CD4-positive, alpha-beta T cell treated with Interleukin-6 at 100 ng/mL for 8 hours (primary cell): ENCODE results near the gene BORA.
"Not testable (repeated sequence)": the region's sequence is repeated elsewhere in the genome, so short reads cannot be mapped to it uniquely, and the experiment has no call there.

Experiments used
- DNase-seq: peaks from one replicate; pipeline ENCODE4 v3.0.0-alpha.2; 2020; ENCODE audit warnings: mixed read lengths, low spot score

The BORA gene

DNA sequence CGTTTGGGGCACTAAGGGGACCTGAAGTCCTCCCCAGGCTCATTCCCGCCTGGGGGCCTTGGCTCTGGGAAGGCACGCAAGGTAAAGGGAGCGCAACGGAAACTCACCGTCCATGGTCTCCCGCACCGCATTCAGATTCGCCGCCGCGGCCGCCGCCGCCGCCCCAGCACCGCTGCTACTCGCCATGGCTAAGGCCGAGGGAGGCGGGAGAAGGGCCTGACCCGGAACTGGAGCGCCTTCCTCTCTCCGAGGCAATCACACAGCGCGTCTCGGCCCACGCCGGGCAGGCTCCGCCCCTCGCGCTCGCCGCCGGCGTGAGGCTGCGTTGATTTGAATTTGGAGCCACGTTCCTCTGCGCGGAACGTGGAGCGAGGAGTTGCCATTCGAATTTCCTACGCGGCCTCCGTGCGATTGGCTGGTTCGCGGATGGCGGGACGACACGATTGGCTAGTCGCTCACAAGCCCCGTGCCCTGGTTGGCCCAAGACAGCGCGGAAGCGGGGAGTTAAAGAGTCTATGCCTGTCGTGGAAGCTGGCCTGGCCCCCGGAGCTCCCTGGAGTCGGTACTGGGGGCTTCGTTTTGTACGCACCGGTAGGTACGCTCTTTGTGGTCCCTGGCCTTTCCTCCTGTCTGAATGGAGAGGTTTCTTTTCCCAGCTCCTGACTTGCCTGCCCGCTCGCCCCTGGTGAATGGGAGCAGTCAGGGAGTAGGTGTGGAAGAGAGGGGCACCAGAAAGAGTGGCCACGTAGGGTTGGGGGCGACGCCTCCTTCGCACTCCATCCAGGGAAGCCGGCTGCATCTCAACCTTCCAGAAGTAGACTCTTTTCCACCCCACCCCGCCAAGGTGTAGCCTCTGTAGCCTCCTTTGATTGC is at the start of gene BORA, which contains the start of gene MZT1:
Gene BORA, plus strand, starts transcription at position 507 of the 873 bp plus-strand sequence. CDS start 1,018 bp downstream, outside the sequence.
Gene MZT1, minus strand, starts transcription at position 213 of the 873 bp plus-strand sequence. Its CDS starts 27 bp downstream, at position 186.
- peak; percentile 94 for DNase-seq

DNA sequence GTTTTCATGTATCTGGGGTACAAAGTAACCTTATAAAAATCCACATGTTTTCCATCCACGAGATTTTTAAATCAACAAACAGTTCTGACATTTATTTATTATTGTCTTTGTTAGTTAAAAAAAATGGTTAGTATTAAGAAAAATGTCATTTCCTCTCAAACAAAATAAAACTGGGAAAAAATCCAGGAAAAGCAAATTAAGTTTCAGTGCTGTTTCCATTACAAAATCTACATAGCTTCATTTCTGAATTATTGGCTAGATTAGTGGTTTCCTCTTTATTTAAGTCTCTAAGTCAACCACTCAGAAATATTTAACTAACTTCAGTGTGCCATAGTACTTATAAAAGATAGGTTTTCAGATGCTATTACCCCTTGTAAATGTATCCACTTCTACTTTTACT is 49.4 kb upstream of the BORA start:
- no peak for DNase-seq

DNA sequence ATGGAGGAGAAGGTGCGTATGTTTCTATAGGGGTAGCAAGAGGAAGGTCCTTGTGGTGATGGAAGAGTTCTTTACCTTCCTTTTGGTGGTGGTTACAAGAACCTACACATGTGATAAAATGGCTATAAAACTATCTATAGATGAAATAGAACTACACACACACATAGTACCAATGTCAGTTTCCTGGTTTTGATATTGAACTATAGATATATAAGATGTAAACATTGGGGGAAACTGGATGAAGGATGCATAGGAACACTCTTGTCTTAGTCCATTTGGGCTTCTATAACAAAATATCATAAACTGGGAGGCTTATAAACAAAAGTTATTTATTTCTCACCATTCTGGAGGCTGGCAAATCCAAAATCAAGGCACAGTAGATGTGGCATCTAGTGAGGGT is 47.4 kb upstream of the BORA start:
- DNase-seq, result no peak

DNA sequence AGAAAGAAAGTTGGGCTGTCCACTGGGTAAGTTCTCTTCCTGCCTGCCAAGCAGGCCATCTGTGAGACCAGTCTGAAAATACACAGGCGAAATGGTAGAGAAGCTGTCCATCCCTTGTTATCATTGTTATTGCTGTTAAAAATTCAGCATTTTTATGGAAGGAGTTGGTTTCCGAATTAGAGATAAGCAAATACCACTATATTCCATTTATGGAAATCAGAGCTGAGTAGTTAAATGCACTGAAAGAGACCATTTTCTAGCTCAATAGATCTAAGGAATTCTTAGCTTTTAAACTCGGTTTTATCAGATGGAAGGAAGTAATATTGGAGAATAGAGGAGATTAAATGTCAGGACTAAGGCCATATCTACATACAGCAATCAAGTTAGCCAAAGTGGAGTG is 41.0 kb upstream of the BORA start:
- no peak for DNase-seq

DNA sequence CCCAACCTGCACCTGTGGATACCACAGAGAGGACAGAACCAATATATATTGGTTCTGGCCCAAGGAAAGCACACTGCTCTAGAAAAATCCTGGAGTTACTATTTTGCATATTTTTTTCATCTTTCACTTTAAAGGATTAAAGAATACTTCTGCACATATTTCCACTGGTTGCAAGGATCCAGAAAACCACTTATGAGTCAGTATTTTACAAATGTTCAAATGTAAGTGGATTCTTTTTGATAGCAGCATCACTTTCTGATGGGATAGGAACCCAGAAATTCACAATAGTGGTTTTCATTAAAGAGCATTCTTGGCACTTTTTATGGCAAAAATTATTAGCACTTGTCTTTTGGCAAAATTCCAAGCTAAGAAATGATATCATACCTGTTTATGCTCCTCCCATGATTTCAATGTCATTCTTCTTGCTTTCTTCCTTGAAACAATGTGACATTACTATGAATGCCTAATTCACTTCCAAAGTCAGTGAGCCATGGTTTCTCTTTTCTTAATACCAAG is 38.5 kb upstream of the BORA start:
- DNase-seq, result no peak

DNA sequence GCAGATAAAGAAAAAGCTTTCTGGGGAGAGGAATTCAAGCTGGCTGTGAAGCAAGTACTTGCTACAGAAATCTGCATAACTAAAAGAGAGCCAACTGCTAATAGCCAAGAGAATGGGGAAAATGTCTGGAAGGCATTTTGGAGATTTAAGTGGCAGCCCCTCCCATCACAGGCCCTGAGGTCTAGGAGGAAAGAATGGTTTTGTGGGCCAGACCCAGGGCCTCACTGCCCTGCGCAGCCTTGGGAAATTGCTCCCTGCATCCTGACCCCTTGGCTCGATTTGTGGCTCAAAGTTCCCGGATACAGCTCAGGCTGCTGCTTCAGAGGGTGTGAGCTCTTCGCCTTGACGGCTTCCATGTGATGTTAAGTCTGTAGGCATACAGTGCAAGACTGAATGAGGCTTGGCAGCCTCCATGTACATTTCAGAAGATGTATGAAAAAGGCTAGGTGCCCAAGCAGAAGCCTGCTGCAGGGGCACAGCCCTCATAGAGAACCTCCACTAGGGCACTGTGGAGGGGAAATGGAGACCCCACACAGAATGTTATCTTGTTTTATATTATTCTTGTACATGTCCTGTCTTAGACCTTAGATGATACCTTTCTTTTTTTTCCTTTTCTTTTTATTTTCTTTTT is 34.7 kb upstream of the BORA start:
- DNase-seq, result no peak

DNA sequence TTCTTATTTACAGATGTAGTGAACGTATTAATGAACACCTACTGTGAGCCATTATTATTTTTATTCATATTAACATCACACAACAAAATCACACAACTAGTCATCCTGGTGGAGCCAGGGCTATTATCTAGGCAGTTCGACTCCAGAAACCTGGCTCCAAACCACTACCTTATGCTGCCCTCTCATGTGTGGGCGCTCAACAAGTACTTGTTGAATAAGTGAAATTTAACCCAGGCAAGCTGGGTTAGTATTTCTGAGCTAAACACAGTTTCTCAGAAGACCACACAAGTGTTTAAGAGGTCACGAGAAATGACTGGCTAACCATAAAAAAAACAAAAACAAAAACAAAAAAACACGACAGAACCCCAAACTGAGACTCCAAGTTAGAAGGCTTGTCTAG is 33.9 kb upstream of the BORA start:
- DNase-seq, result no peak

DNA sequence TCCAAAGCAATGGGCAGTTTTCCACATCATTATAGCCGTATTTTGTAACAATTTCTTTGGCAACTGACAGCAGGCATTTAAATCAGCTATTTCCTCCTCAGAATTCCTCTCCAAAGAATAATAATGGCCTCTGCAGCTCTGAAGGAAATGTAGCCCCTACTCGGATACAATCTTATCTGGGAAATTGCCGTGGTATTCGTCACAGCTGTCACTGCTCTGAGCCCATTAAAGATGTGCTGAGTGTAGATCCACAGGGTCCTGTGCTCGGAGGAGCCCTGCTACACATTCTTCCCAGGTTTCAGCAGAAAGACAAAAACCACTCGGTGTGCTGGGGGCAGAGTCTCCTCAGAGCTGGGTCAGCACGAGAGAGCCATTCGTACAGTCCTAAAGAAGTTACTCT is 33.4 kb upstream of the BORA start:
- DNase-seq, result no peak

DNA sequence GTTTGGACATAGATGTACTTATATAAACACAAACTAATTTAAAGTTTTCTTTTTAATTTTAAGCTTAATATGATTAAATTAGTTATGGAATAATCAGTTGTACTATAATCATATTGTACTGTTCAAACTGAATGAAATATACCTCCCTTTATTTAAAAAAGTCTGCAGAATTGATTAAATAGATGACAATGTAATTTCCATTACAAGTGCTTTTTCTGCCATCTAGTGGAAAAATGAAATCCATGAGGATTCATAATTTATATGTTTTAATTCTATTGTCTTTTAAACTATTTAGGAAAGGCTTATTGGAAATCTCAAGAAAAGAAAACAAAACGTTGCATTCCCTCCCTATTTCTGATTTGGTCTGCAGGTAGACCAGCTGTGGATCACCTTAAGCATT is 31.1 kb upstream of the BORA start:
- DNase-seq, result no peak

DNA sequence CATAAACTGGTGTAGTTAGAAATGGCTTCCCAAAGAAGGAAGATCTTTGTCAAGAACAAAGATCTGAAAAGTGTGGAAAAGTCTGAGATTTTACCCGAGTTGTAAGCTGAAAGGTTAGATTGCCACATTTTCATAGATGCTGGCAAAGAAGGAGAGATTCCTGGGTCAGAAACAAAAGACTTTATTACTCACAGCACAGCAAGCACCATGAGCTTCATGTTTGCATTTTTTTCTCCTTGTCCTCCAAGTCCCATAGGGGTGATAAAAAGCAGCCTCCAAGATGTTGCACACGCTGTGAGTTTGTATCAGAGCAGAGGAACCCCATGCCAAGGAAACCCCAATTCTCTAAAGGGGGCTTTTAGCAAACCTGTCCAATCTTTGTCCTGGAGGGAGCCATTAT is 29.6 kb upstream of the BORA start:
- DNase-seq, result no peak

DNA sequence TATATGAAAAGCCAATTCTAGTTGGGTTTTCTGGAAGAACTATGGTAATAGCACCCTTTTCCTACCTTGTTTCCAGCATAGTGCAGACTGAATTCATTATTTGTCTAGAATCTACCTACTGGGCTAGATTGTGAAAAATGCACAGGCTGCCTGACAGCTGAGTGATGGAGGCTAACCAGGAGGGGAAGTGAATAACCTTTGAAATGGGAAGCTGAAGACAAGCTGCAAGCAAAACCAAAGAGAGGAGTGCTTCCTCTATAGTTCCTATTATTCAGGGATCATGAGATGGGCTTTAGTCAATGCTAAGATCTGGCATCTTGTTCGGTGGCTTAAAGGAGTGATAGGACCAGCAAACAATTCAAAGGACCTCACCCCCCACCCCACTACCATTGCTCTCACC is 27.2 kb upstream of the BORA start:
- DNase-seq, result no peak

DNA sequence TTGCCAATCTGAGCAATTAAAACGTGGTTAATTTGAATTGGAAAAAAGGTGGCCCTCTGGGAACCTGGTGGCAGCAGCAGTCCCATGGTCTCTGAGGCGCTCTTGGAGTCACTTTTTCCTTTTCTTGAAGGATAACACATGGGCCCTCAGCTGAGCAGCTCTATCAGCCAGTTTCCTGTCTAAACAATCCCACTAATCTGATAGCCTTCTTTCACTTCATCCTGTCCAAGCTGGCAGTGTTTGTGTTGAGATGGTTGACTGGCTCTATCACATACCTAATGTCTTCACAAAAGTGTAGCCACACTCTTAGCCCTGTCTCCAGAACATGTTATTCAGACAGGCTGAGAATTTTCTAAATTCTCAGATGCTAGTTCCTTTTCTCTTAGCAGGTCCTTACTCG is 10.9 kb upstream of the BORA start:
- no peak for DNase-seq

DNA sequence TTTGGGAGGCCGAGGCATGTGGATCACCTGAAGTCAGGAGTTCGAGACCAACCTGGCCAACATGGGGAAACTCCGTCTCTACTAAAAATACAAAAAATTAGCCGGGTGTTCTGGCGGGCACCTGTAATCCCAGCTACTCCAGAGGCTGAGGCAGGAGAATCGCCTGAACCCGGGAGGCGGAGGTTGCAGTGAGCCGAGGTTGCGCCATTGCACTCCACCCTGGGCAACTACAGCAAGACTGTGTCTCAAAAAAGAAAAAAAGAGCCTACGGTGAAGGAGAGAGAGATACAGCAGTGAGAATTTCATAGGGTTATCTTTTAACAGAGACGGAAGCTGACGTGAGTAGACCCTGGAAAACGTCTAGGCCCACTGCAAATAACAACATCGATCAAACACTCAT is 1.5 kb upstream of the BORA start:
- DNase-seq, result not testable (repeated sequence)

DNA sequence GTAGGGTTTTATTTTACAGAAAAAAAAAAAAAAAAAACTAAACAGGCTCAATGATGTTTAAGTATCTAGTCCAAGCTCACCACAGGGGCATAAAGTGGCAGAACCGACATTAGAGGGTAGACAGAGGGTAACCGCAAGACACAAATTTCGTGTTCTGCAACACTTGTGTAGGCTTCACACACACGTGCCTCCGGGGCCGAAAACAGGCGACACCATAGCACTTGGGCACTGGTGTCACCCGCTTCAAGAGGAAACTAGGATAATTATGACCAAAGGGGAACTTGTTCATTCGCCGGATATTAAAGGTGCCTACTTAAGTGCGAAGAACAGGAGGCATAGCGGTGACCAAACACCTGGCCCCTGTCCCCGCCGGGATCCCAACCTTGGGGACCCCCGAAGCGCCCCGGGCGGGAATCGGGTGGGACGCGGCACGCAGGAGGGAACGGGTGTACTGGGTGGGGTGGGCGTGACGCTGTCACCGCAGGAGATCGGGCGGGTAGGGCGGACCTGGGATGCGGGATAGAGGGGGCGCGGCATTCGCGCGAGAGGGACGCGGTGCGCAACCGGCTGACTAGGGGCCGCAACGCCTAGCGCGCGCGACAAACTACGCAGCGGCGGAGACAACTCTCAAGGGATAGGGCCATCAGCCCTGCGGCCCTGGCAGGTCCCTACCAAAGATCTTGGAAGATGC is 852 bp upstream of the BORA start:
- DNase-seq, result peak; percentile 9

DNA sequence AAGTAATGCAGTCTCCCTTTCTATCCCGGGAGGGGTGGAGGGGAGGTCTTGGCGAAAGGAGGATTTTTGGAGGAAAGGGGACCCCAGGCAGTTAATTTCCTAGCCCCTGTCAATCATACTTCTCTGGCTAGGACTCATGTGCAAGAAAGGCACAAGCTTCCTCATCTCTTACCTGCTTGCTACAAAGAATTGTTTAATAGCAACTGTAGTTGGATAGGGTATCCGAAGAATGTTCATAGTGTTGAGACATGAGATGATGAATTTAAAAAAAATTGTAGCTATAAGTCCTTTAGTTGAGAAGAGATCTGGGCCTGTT is 525 bp downstream of the BORA start:
- no peak for DNase-seq

DNA sequence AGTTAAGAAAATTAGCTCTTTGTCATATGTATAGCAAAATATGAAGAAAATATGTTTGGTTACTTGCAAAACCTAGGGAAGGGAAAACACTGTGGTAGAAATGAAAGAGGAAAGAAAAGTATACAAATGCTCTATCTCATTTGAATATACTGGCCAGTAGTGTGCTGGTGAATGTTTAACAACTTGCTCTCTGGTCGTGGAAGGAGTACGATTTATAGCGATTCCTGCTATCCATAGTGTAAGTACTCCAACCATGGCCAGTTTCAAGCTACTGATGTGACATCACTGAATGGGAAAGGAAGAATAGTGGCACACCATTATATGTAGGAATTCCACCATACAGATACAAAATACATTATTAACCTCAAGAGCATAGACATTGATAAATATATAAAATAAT is 9.3 kb downstream of the BORA start:
- no peak for DNase-seq

DNA sequence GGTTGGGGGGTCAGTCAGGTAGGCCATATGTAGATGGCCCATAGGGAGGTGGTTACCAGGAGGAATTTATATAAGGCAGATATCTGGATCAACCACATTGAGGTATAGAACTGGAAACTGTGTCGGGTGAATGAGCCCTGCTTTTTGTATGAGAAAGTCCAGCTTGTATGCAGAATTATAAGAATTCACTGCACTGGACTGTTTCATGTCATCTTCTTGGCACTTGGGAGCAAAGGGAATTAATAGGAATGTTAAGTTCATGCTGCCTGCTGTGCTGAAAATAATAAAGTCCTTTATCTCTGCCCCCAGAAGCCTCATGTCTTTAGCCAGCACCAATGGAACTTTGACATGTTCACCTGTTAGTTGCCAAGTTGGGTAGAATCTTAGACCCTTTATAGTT is 12.3 kb downstream of the BORA start:
- DNase-seq, result no peak

DNA sequence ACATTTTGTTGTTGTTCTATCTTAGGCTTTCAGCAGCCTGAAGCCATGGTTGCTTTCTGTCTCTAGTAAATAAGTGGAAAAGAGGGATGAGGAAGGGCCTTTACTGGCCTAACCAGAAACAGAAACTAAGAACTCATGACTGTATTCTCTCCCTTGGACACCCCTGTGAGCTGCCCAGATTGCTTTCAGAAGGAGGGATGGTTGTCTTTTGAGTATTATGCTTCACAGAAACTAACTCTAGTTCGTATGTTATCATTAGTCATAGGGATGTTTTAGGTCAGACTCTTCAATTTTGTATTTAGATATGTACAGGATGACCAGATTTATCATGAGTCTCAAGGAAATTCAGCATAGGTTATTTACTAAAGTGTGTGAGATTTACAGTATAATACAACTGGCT is 17.5 kb downstream of the BORA start:
- DNase-seq, result no peak

DNA sequence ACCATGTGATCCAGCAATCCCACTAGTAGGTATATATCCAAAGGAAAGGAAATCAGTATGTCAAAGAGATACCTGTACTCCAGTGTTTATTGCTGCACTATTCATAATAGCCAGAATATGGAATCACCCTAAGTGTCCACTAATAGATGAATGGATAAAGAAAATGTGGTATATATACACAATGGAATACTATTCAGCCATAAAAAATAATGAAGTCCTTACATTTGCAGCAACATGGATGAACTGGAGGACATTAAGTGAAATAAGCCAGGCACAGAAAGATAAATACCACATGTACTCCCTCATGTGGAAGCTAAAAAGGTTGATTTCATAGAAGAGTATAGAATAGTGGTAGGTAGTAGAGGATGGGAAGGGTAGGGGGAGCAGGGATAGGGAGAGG is 23.5 kb downstream of the BORA start:
- no peak for DNase-seq

DNA sequence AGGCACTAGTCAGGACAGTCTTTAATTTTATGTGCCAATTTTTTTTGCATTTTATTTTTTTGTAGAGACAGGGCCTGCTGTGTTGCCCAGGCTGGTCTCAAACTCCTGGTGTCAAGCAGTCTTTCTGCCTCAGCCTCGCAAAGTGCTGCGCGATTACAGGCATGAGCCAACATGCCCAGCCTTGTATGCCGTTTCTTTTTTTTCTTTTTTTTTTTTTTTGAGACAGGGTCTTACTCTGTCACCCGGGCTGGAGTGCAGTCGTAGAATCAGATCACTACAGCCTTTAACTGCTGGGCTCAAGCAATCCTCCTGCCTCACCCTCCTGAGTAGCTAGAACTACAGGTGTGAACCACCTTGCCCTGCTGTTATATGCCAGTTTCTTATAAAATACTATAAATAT is 26.4 kb downstream of the BORA start:
- no peak for DNase-seq

DNA sequence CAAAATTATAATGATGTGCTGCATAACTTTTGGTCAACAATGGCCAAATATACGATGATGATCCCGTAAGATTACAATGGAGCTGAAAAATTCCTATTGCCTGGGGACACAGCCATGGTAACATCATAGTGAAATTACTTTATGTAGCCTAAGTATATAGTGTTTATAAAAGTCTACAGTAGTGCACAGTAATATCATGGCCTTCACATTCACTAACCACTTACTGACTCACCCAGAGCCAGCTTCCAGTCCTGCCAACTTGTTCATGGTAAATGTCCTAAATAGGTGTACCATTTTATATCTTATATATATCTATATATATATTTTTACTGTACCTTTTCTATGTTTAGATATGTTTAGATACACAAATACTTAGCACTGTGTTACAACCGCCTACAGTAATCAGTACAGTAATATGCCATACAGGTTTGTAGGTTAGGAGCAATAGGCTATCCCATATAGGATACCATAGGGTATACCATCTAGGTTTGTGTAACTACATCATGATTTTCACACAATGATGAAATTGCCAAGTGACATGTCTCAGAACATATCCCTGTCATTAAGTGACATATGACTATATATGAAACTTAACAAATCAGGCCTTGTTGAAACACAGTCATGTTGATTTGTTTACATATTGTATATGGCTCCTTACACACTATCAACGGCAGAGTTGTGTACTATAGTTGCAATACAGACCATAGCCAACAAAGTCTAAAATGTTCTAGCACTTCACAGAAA is 30.2 kb downstream of the BORA start:
- DNase-seq, result no peak

DNA sequence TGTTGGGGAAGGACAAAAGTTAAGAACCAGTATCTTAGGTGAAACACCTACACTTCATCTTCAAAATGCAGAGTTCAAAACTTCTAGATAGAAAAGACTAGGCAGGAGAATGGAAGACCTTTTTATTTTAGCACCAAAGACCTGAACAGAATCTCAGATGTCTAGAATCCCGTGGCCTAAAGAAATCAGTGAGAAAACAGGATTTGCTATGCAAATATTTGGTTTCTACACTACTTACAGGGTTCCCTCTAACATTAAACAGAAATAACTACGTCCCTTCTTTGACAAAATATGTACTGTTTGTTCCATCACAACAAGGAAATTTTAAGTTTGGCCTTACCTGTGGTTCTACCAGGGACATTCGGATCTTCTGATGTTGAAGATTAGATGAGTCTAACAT is 32.5 kb downstream of the BORA start:
- no peak for DNase-seq
